ENCODE results near the gene DNAJC25. TPM values are rescaled to one million over a fixed set of nuclear protein-coding genes. Genes with fewer than 3 reads are reported as not detected.

Gene DNAJC25
- total and polyA plus RNA-seq, 2 of the 13 experiments (the other 11 are each of a cell fraction or from before 2014, with no cell fraction given): 5.7 to 10.2 TPM

DNA sequence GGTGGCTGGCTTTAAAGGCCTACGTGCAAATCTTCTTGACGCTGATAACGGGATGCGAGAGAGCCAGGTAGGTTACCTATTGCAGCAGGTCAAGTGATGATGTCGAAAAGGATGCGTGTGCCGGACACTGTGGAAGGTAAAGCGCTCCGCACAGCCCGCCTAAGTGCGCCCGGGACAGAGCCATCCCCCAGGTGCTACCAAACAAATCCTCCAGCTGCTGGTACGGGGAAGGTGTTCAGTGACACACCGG lies 245 bp upstream of the DNAJC25 start (continued):
- TF ChIP-seq ZNF670 (CRISPR knock-in tag; IDR thresholded peaks at IDR 0.05; ENCODE audit: borderline replicate concordance) (peak; percentile 21; the same call in 1 of the 2 replicates), ZNF253 (CRISPR knock-in tag; IDR thresholded peaks at IDR 0.05; ENCODE audit: borderline replicate concordance) (no peak), ZNF570 (CRISPR knock-in tag; IDR thresholded peaks at IDR 0.05; ENCODE audit: borderline replicate concordance) (no peak), ZNF121 (CRISPR knock-in tag; IDR thresholded peaks at IDR 0.05) (no peak), HDAC1 (CRISPR knock-in tag; IDR thresholded peaks at IDR 0.05) (no peak; the same call in 1 of the 2 replicates), MIER2 (CRISPR knock-in tag; IDR thresholded peaks at IDR 0.05) (peak; percentile 75; the same call in 1 of the 2 replicates), ZNF274 (CRISPR knock-in tag; IDR thresholded peaks at IDR 0.05) (no peak), REPIN1 (CRISPR knock-in tag; IDR thresholded peaks at IDR 0.05; ENCODE audit: borderline replicate concordance, low read depth) (no peak; the same call in 1 of the 2 replicates), ISL2 (CRISPR knock-in tag; IDR thresholded peaks at IDR 0.05) (no peak), SNAI1 (CRISPR knock-in tag; IDR thresholded peaks at IDR 0.05; ENCODE audit: borderline replicate concordance) (peak; percentile 56; the same call in 1 of the 2 replicates), ZFP36L1 (CRISPR knock-in tag; IDR thresholded peaks at IDR 0.05) (0 out of 2 replicates have a peak, but pooled peaks have one; percentile 61)
- TF ChIP-seq, protein P1, sequence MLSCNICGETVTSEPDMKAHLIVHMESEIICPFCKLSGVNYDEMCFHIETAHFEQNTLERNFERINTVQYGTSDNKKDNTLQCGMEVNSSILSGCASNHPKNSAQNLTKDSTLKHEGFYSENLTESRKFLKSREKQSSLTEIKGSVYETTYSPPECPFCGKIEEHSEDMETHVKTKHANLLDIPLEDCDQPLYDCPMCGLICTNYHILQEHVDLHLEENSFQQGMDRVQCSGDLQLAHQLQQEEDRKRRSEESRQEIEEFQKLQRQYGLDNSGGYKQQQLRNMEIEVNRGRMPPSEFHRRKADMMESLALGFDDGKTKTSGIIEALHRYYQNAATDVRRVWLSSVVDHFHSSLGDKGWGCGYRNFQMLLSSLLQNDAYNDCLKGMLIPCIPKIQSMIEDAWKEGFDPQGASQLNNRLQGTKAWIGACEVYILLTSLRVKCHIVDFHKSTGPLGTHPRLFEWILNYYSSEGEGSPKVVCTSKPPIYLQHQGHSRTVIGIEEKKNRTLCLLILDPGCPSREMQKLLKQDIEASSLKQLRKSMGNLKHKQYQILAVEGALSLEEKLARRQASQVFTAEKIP (CRISPR knock-in tag; IDR thresholded peaks at IDR 0.05; ENCODE audit: borderline replicate concordance): no peak
- TF ChIP-seq, protein P2, sequence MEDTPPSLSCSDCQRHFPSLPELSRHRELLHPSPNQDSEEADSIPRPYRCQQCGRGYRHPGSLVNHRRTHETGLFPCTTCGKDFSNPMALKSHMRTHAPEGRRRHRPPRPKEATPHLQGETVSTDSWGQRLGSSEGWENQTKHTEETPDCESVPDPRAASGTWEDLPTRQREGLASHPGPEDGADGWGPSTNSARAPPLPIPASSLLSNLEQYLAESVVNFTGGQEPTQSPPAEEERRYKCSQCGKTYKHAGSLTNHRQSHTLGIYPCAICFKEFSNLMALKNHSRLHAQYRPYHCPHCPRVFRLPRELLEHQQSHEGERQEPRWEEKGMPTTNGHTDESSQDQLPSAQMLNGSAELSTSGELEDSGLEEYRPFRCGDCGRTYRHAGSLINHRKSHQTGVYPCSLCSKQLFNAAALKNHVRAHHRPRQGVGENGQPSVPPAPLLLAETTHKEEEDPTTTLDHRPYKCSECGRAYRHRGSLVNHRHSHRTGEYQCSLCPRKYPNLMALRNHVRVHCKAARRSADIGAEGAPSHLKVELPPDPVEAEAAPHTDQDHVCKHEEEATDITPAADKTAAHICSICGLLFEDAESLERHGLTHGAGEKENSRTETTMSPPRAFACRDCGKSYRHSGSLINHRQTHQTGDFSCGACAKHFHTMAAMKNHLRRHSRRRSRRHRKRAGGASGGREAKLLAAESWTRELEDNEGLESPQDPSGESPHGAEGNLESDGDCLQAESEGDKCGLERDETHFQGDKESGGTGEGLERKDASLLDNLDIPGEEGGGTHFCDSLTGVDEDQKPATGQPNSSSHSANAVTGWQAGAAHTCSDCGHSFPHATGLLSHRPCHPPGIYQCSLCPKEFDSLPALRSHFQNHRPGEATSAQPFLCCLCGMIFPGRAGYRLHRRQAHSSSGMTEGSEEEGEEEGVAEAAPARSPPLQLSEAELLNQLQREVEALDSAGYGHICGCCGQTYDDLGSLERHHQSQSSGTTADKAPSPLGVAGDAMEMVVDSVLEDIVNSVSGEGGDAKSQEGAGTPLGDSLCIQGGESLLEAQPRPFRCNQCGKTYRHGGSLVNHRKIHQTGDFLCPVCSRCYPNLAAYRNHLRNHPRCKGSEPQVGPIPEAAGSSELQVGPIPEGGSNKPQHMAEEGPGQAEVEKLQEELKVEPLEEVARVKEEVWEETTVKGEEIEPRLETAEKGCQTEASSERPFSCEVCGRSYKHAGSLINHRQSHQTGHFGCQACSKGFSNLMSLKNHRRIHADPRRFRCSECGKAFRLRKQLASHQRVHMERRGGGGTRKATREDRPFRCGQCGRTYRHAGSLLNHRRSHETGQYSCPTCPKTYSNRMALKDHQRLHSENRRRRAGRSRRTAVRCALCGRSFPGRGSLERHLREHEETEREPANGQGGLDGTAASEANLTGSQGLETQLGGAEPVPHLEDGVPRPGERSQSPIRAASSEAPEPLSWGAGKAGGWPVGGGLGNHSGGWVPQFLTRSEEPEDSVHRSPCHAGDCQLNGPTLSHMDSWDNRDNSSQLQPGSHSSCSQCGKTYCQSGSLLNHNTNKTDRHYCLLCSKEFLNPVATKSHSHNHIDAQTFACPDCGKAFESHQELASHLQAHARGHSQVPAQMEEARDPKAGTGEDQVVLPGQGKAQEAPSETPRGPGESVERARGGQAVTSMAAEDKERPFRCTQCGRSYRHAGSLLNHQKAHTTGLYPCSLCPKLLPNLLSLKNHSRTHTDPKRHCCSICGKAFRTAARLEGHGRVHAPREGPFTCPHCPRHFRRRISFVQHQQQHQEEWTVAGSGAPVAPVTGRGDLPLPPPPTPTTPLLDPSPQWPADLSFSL (CRISPR knock-in tag; IDR thresholded peaks at IDR 0.05): no peak
- TF ChIP-seq, protein P3, sequence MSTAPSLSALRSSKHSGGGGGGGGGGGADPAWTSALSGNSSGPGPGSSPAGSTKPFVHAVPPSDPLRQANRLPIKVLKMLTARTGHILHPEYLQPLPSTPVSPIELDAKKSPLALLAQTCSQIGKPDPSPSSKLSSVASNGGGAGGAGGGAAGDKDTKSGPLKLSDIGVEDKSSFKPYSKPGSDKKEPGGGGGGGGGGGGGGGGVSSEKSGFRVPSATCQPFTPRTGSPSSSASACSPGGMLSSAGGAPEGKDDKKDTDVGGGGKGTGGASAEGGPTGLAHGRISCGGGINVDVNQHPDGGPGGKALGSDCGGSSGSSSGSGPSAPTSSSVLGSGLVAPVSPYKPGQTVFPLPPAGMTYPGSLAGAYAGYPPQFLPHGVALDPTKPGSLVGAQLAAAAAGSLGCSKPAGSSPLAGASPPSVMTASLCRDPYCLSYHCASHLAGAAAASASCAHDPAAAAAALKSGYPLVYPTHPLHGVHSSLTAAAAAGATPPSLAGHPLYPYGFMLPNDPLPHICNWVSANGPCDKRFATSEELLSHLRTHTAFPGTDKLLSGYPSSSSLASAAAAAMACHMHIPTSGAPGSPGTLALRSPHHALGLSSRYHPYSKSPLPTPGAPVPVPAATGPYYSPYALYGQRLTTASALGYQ (CRISPR knock-in tag; IDR thresholded peaks at IDR 0.05): no peak
- TF ChIP-seq, protein P4, sequence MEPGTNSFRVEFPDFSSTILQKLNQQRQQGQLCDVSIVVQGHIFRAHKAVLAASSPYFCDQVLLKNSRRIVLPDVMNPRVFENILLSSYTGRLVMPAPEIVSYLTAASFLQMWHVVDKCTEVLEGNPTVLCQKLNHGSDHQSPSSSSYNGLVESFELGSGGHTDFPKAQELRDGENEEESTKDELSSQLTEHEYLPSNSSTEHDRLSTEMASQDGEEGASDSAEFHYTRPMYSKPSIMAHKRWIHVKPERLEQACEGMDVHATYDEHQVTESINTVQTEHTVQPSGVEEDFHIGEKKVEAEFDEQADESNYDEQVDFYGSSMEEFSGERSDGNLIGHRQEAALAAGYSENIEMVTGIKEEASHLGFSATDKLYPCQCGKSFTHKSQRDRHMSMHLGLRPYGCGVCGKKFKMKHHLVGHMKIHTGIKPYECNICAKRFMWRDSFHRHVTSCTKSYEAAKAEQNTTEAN (CRISPR knock-in tag; conservative IDR thresholded peaks at IDR 0.05): no peak
- TF ChIP-seq, protein P5, sequence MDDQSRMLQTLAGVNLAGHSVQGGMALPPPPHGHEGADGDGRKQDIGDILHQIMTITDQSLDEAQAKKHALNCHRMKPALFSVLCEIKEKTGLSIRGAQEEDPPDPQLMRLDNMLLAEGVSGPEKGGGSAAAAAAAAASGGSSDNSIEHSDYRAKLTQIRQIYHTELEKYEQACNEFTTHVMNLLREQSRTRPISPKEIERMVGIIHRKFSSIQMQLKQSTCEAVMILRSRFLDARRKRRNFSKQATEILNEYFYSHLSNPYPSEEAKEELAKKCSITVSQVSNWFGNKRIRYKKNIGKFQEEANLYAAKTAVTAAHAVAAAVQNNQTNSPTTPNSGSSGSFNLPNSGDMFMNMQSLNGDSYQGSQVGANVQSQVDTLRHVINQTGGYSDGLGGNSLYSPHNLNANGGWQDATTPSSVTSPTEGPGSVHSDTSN (CRISPR knock-in tag; IDR thresholded peaks at IDR 0.05; ENCODE audit: borderline replicate concordance): no peak

Measured in HepG2 (cell line).